IMR-90 (cell line): ENCODE data around the gene XYLT2. TPM values are rescaled to one million over a fixed set of nuclear protein-coding genes. Genes with fewer than 3 reads are reported as not detected.

Experiments used
- ATAC-seq: fragments of 200-7000 bp; cut with Tn5 transposase; 2 replicates; pipeline ENCODE4 v1.9.1; 2020; ENCODE audit warnings: low read depth, mild to moderate bottlenecking, moderate library complexity
- BruUV-seq: library from RNA; stranded (reverse); fragments of 400-500 nt; replicated peaks from 2 replicates; lab custom pipeline; 2021; lab: Mats Ljungman, UMichigan
- CTCF ChIA-PET: fragments of 300-600 bp; formaldehyde crosslinking; extraction: SDS; loops from one replicate; lab custom pipeline; 2021; ENCODE audit warnings: antibody characterized with exemption; lab: Yijun Ruan, JAX
- POLR2A ChIA-PET: fragments of 300-600 bp; sonication (Branson Sonifier 250); formaldehyde crosslinking; loops from one replicate; lab custom pipeline; 2022; ENCODE audit warnings: antibody characterized with exemption; ENCODE audit not compliant: unreplicated experiment; lab: Charles Lee
- DNase-seq: peaks from one replicate; pipeline ENCODE4 v3.0.0; 2013
- H2AFZ ChIP-seq: replicated peaks from 2 replicates; pipeline ENCODE3; 2013; ENCODE audit warnings: low read length, mild to moderate bottlenecking; ENCODE audit not compliant: poor library complexity
- H2AK5ac ChIP-seq: 2 replicates; pipeline ENCODE4 v1.6.1; 2013; ENCODE audit warnings: low read depth, low read length, inconsistent platforms
- H2AK9ac ChIP-seq: replicated peaks from 2 replicates; pipeline ENCODE3; 2013; ENCODE audit warnings: mild to moderate bottlenecking, low read depth, low read length, moderate library complexity; ENCODE audit not compliant: poor library complexity
- H2BK120ac ChIP-seq: 2 replicates; pipeline ENCODE4 v1.6.1; 2013; ENCODE audit warnings: low read depth, low read length, inconsistent platforms
- H2BK15ac ChIP-seq: 3 replicates; pipeline ENCODE4 v1.6.1; 2013; ENCODE audit warnings: low read depth, low read length, inconsistent platforms
- H2BK20ac ChIP-seq: 2 replicates; pipeline ENCODE4 v1.6.1; 2013; ENCODE audit warnings: low read depth, mild to moderate bottlenecking, inconsistent platforms, low read length, moderate library complexity
- H2BK5ac ChIP-seq: 2 replicates; pipeline ENCODE4 v1.6.1; 2013; ENCODE audit warnings: mild to moderate bottlenecking, low read depth, low read length, inconsistent platforms; ENCODE audit not compliant: poor library complexity, severe bottlenecking
- H3K14ac ChIP-seq: replicated peaks from 2 replicates; pipeline ENCODE4 v1.6.1; 2013; ENCODE audit warnings: low read depth, low read length, inconsistent platforms
- H3K18ac ChIP-seq: 2 replicates; pipeline ENCODE4 v1.6.1; 2013; ENCODE audit warnings: low read depth, low read length, control low read depth
- H3K23ac ChIP-seq: 2 replicates; pipeline ENCODE4 v1.6.1; 2013; ENCODE audit warnings: low read depth, low read length, inconsistent platforms
- H3K27ac ChIP-seq: 2 replicates; pipeline ENCODE4 v1.5.1; 2013; ENCODE audit warnings: mild to moderate bottlenecking, control low read depth, low read length; ENCODE audit not compliant: insufficient read depth
- H3K27me3 ChIP-seq: 2 replicates; pipeline ENCODE4 v1.6.1; 2013; ENCODE audit warnings: low read length; ENCODE audit not compliant: control insufficient read depth, insufficient read depth
- H3K36me3 ChIP-seq: 2 replicates; pipeline ENCODE4 v1.6.1; 2013; ENCODE audit warnings: low read length, mixed read lengths; ENCODE audit not compliant: control insufficient read depth, insufficient read depth
- H3K4ac ChIP-seq: 2 replicates; pipeline ENCODE4 v1.6.1; 2013; ENCODE audit warnings: low read depth, low read length, inconsistent platforms
- H3K4me1 ChIP-seq: 2 replicates; pipeline ENCODE4 v1.6.1; 2013; ENCODE audit warnings: low read length, mixed read lengths; ENCODE audit not compliant: control insufficient read depth, insufficient read depth
- H3K4me2 ChIP-seq: 2 replicates; pipeline ENCODE4 v1.6.1; 2013; ENCODE audit warnings: low read depth, mild to moderate bottlenecking, control low read depth, low read length, moderate library complexity
- H3K4me3 ChIP-seq: 2 replicates; pipeline ENCODE4 v1.5.1; 2013; ENCODE audit warnings: low read depth, mild to moderate bottlenecking, control low read depth, low read length, moderate library complexity; ENCODE audit not compliant: insufficient read depth
- H3K56ac ChIP-seq: 2 replicates; pipeline ENCODE4 v1.6.1; 2013; ENCODE audit warnings: low read length, inconsistent platforms; ENCODE audit not compliant: insufficient read depth; ENCODE audit errors: extremely low read depth
- H3K79me1 ChIP-seq, 2 experiments: 2 replicates each; pipeline ENCODE4 v1.6.1; 2013; ENCODE audit warnings: low read length in 2 of 2, inconsistent platforms in 1 of 2, low read depth in 1 of 2
- H3K9ac ChIP-seq: 2 replicates; pipeline ENCODE4 v1.6.1; 2013; ENCODE audit warnings: low read depth, low read length, control low read depth
- H3K9me1 ChIP-seq: 2 replicates; pipeline ENCODE4 v1.6.1; 2013; ENCODE audit warnings: low read length, inconsistent platforms; ENCODE audit not compliant: insufficient read depth
- H3K9me3 ChIP-seq: 2 replicates; pipeline ENCODE4 v1.6.1; 2013; ENCODE audit warnings: low read length; ENCODE audit not compliant: control insufficient read depth, insufficient read depth
- H4K20me1 ChIP-seq: 2 replicates; pipeline ENCODE4 v1.6.1; 2013; ENCODE audit warnings: low read length, inconsistent platforms; ENCODE audit not compliant: insufficient read depth
- H4K5ac ChIP-seq: 2 replicates; pipeline ENCODE4 v1.6.1; 2013; ENCODE audit warnings: mild to moderate bottlenecking, low read depth, low read length, control low read depth
- H4K8ac ChIP-seq, 2 experiments: 2 replicates each; pipeline ENCODE4 v1.6.1; 2013; ENCODE audit warnings: low read depth in 2 of 2, low read length in 2 of 2, control low read depth in 1 of 2, inconsistent platforms in 1 of 2
- H4K91ac ChIP-seq: 2 replicates; pipeline ENCODE4 v1.6.1; 2013; ENCODE audit warnings: low read depth, low read length, inconsistent platforms; ENCODE audit not compliant: insufficient read depth
- CHD1 ChIP-seq: IDR thresholded peaks from 2 replicates; pipeline ENCODE4 v1.6.1; 2012; ENCODE audit warnings: low read depth, low read length, improper control_type of control experiment
- NFE2L2 ChIP-seq: fragments of 150-350 bp; IDR thresholded peaks from 2 replicates; pipeline ENCODE4 v1.6.1; 2016; ENCODE audit warnings: low read depth, mild to moderate bottlenecking, low read length
- RAD21 ChIP-seq: IDR thresholded peaks from 2 replicates; pipeline ENCODE4 v1.6.1; 2012; ENCODE audit warnings: low read length, improper control_type of control experiment
- RCOR1 ChIP-seq: IDR thresholded peaks from 2 replicates; pipeline ENCODE4 v1.6.1; 2012; ENCODE audit warnings: mild to moderate bottlenecking, low read length, improper control_type of control experiment; ENCODE audit not compliant: insufficient replicate concordance
- SMC3 ChIP-seq: fragments of 150-350 bp; IDR thresholded peaks from 2 replicates; pipeline ENCODE4 v1.6.1; 2016; ENCODE audit warnings: low read depth, mild to moderate bottlenecking, antibody characterized with exemption, low read length, moderate library complexity
- WGBS, 2 experiments: methylation state at CpG; one replicate each; pipeline versions ENCODE4 v1.1.5 to v1.1.7; 2013; ENCODE audit warnings: missing lambda C conversion rate in 2 of 2; ENCODE audit not compliant: insufficient read length in 1 of 2; ENCODE audit errors: extremely low coverage in 2 of 2; 5-methylcytosine and 5-hydroxymethylcytosine counted together
- dilution Hi-C: fragments of 300-500 bp; cut with HindIII; formaldehyde crosslinking; loops from one replicate; pipeline ENCODE4 v1.14.3; 2018; ENCODE audit warnings: low sequenced_read_pairs; ENCODE audit not compliant: unreplicated experiment
- in situ Hi-C: fragments of 300-500 bp; cut with MboI; formaldehyde crosslinking; loops from 3 replicates; pipeline ENCODE4 v1.14.3; 2019; ENCODE audit warnings: low sequenced_read_pairs, inconsistent platforms, mixed read lengths
- intact Hi-C: fragments of 100-400 bp; cut with micrococcal nuclease; formaldehyde crosslinking; loops from 2 replicates; pipeline ENCODE4 v1.10.0; 2022
- polyA plus RNA-seq, 3 experiments: library from polyadenylated mRNA; depleted of rRNA; stranded (reverse); fragments of >200 nt; gene quantifications; 2 replicates each; pipeline ENCODE4 v1.2.3, GENCODE V29; 2012; ENCODE audit warnings: low replicate concordance in 1 of 3
- total RNA-seq: library from RNA; depleted of rRNA; stranded (reverse); fragments of >200 nt; gene quantifications from 2 replicates; pipeline ENCODE4 v1.2.3, GENCODE V29; 2012
- TF ChIP-seq, protein P1 (sequence below): conservative IDR thresholded peaks from 2 replicates; pipeline ENCODE4 v1.5.1; 2012; ENCODE audit warnings: mild to moderate bottlenecking, low read depth, low read length, improper control_type of control experiment

The XYLT2 gene
- total and polyA plus RNA-seq, 2 of the 4 experiments (the other 2 are of a cell fraction): 27.7 to 31.9 TPM

DNA sequence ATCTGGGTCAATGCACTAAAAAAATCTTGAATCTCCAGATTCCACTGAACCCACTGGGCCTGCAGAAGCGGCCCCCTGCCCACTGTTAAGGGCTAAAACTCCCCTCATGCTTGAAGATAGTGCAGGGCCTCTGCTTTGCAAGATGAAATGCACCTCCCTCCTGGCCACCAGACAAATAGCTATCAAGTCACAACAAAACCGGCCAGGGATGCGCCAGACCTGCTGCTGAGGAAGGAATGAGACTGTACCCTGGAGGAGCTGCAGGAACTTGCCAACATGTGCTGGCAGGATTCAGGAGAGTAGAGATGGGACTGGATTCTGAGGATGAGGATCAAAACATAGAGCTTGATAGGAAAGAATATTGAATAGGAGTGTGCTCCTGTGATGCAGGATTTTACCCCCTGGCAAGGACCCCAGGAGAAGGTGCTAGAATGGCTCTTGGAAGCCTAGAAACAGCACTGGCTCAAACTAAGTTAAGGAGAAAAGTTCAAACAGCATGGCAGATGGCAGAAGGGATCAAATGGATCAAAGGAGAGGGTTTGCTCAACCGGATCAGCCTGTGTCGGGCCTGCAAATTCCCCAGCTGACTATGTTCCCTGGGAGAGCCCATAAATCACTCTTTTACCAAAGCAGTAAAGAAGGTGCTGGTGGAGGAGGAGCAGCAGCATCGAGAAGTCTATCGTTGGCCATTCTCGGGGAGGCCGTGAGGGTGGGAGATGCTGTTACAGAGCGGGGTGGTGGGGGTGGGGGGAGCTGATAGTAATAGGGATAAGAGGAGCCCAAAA lies 27.2 kb upstream of the XYLT2 start:
- CTCF ChIA-PET: interaction anchor here (1.0 to 1.5 kb wide), 4 partner anchors 15 to 149 kb away, joined by 3 read pairs; no protein-coding TSS in a partner anchor

More for the DNA sequence above, 27.2 kb upstream of the XYLT2 start:
- H3K9me3 ChIP-seq: no peaks in the 10 kb centered on the region
- POLR2A ChIA-PET: no interaction called here
- dilution Hi-C loops (no loop called here), in situ Hi-C loops (loop anchor here (25.0 kb wide), 1 partner anchor 431 kb away; no protein-coding TSS in a partner anchor), intact Hi-C loops (no loop called here)
- H2AFZ ChIP-seq: no peak overlapping the region
- ATAC-seq (no peak), DNase-seq (peak; percentile 19)
- H3K23ac ChIP-seq: no peak overlapping the region
- H3K36me3 ChIP-seq: no peaks in the 10 kb centered on the region
- no peak overlapping the region for H3K18ac ChIP-seq
- no peak overlapping the region for H3K4me3 ChIP-seq
- no peak overlapping the region for H4K5ac ChIP-seq
- no peak overlapping the region for H3K9ac ChIP-seq
- WGBS, 2 experiments: 83% methylated on average over 1 of the region's 10 CpGs; no CpG with 5 or more reads in 1 of the 2 experiments
- BruUV-seq: no TSS peak
- H2BK5ac ChIP-seq: no peak overlapping the region
- H3K4ac ChIP-seq: no peak overlapping the region
- H3K56ac ChIP-seq: no peak overlapping the region
- no peaks in the 10 kb centered on the region for H3K79me1 ChIP-seq
- H4K91ac ChIP-seq: no peak overlapping the region
- no peak overlapping the region for H3K14ac ChIP-seq
- no peak overlapping the region for H3K4me2 ChIP-seq
- H3K27ac ChIP-seq: no peak overlapping the region
- H3K9me1 ChIP-seq: no peaks in the 10 kb centered on the region
- peaks cover 2% of the 10 kb centered on the region; the same call in 1 of the 2 replicates for H3K4me1 ChIP-seq
- no peak overlapping the region for H4K8ac ChIP-seq
- no peak overlapping the region for H2BK120ac ChIP-seq
- no peak overlapping the region for H2BK15ac ChIP-seq
- H4K20me1 ChIP-seq: no peaks in the 10 kb centered on the region
- H2AK9ac ChIP-seq: no peak overlapping the region
- TF ChIP-seq CHD1 (no peak), RCOR1 (no peak), NFE2L2 (no peak), RAD21 (no peak), SMC3 (no peak)
- TF ChIP-seq, protein P1, sequence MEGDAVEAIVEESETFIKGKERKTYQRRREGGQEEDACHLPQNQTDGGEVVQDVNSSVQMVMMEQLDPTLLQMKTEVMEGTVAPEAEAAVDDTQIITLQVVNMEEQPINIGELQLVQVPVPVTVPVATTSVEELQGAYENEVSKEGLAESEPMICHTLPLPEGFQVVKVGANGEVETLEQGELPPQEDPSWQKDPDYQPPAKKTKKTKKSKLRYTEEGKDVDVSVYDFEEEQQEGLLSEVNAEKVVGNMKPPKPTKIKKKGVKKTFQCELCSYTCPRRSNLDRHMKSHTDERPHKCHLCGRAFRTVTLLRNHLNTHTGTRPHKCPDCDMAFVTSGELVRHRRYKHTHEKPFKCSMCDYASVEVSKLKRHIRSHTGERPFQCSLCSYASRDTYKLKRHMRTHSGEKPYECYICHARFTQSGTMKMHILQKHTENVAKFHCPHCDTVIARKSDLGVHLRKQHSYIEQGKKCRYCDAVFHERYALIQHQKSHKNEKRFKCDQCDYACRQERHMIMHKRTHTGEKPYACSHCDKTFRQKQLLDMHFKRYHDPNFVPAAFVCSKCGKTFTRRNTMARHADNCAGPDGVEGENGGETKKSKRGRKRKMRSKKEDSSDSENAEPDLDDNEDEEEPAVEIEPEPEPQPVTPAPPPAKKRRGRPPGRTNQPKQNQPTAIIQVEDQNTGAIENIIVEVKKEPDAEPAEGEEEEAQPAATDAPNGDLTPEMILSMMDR: no peak
- H2BK20ac ChIP-seq: no peak overlapping the region
- peaks cover 28% of the 10 kb centered on the region for H3K27me3 ChIP-seq
- no peak overlapping the region for H2AK5ac ChIP-seq
